ENCODE data around the gene CPNE5.

DNA sequence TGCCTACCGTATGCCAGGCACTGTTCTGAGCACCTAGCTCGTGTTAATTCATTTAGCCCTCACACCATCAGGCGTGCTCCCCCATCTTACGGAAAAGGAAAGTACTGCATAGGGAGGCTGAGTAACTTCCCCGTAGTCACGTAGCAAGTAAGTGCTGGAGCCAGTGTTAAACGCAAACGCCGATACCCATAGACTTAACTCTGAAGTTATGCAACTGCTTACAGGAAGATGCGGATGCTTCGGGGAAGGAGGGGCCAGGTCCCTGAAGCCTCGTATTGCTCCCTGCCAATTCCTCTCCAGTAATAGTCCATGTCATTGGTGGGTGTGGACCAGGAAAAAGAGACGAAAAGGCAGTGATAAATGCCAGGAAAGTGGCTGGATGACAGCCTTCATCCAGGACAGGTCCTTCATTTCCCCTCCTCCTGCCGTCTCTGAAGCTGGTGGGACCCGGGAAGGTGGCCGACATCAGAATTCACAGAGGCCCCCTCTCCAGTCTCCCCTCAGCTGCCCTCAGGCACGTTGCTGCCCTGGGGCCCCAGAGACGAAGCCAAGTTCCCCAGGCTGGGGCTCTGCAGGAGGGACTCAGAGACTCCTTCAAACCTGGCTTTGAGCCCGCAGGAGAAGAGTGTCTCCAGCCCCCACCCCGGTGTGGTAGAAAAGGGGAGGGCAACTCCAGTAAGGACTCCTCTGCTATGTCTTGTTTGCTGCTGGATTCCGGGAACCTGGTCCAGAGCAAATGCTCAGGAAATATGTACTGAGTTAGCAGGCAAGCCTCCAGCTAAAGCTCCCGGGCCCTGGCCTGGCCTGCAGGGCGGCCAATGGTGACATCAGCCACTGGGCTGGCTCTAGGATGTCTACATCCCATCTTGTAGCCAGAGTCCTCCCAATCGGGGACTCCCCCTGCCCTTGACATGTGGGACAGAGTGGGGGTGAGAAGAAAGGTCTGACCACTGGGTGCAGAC lies 103.9 kb downstream of the CPNE5 start:
- TF ChIP-seq CTCF (conservative IDR thresholded peaks at IDR 0.05; ENCODE audit: low read length) (no peak), EZH2phosphoT487 (IDR thresholded peaks at IDR 0.05; ENCODE audit: borderline replicate concordance) (no peak)

Data from Loucy (cell line).